HG03045 (cell line): Measurements from ENCODE around the gene GOLGA3.
"Not testable (repeated sequence)": the region's sequence is repeated elsewhere in the genome, so short reads cannot be mapped to it uniquely, and the experiment has no call there.

ENCODE experiments used
- ATAC-seq: cut with Tn5 transposase; IDR thresholded peaks from one replicate; pipeline ENCODE4 v1.9.1; 2021; ENCODE audit warnings: mild to moderate bottlenecking, moderate library complexity; ENCODE audit not compliant: unreplicated experiment

The GOLGA3 gene

DNA sequence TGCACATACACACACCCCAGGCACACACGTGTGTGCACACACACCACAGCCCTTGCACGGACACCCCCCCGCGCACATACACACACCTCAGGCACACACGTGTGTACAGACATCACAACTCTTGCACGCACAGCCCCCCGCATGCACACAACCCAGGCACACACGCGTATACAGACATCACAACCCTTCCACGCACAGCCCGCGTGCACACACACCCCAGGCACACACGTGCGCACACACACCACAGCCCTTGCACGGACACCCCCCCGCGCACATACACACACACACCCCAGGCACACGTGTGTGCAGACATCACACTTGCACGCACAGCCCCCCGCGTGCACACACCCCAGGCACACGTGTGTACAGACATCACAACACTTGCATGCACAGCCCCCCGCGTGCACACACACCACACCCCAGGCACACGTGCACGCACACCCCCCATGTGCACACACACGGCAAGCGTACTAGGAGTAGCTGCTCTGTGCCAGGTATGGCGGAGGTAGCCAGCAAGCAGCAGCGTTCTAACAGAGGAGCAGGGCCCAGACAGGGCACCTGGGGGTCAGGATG is 48.8 kb downstream of the GOLGA3 start:
- no peak for ATAC-seq

DNA sequence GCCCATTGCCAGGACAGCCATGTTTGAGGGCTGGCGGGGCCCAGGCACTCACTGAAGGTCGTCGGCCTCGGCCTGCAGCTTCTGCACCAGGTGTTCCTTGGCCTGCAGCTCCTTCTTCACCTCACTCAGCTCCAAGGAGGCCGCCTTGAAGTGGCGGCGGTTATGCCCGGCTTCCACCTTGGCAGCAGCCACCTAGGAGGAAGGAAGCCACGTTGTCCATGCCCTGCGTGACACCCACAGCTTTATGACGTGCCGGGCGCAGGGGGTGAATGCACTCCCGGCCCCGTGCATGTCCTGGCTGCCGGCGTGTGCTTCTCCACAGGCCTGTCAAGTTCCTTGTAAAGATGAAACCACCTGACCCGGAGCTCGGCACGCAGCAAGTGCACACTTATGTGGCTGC is 51.1 kb downstream of the GOLGA3 start:
- ATAC-seq, result no peak

DNA sequence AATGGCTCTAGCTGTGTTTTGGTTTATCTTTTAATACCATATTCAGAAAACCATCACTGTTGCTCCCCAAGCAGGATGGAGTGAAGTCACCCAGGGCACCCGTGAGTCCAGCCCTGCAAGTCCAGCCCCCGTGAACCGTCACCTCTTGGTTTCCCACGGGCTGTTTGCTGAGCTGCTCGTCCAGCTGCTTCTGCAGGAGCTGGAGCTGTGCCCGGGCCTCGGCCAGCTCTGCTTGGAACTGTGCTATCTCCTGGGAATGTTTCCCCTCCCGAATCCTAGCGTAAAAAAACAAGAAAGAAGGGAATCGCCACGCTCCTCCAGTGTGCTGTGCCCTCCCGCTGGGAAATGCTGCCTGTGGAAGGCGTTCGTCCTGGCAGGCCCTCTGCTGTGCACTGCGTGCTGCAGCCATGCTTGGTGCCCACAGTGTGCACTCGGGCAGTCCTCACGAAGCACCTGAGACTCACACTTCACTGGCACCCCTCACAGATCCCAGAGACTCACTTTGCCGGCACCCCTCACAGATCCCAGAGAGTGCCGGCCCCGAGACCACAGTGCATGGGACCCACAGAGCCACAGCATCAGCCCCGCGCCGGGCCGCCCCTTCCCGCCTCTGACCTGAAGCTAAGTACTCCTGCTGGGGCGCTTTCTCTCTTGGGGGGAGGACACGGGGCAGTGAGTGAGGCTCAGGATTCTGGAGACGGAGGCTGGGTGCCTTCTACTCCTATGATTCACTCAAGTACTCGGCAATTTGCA is 51.7 kb downstream of the GOLGA3 start:
- no peak for ATAC-seq

DNA sequence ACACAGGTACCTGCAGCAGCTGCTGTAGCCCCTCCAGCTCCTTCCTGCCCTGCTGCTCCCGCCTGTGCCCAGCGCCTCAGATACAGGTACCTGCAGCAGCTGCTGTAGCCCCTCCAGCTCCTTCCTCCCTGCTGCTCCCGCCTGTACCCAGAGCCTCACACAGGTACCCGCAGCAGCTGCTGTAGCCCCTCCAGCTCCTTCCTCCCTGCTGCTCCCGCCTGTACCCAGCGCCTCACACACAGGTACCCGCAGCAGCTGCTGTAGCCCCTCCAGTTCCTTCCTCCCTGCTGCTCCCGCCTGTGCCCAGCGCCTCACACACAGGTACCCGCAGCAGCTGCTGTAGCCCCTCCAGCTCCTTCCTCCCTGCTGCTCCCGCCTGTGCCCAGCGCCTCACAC is 52.4 kb downstream of the GOLGA3 start:
- not testable (repeated sequence) for ATAC-seq

DNA sequence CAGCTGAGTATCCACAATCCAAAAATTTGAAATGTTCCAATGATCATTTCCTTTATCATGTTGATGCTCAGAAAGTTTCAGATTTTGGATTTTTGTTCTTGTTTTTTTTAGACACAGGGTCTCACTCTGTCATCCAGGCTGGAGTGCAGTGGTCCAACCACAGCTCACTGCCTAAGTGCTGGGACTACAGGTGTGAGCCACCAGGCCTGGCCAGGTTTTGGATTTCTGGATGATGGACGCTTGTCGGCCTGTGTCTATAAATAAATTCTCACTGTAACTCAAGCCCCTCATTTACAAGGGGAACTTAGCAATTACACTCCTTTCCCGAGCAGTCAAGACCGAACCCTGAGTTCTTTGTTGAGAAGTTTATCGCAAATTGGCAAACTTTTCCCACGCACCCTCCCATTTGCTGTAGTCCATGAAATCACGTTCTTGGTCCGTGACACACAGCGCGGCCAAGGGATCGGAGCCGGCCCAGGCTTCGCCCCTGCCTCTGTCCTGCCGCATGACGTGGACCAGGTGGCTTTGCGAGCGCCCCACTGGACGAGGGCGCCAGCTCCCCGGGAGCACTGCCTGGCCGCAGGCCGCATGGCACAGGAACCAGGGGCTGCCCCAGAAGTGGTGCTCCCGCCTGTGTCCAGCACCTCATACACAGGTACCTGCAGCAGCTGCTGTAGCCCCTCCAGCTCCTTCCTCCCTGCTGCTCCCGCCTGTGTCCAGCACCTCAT is 53.0 kb downstream of the GOLGA3 start:
- no peak for ATAC-seq

DNA sequence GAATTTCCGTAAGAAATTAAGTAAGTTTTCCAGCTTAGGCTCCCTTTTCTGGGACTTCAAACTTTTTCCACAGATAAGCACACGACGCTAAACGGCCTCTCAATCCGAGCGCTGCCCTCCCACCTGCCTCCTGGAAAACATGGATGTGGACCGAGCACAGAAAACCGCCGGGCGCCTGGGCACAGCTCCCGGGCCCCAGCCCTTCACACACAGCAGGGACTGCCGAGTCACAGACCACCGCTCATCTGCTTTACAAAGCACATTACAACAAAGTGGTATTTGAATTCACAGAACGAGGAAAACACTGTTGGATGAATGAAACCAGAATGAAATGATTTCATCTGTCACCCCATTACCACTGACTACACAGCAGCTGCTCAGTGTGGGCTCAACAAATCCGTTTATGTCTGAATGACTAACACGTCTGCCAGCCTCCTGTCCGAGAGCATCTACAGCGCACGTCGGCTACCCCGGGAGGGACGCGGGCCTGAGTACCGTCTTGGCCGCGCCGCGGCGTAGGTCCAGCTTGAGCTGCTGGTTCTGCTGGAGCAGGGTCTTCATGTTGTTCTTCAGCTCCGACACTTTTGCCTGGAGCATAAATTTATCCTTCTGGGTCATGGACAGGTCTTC is 53.9 kb downstream of the GOLGA3 start:
- no peak for ATAC-seq

DNA sequence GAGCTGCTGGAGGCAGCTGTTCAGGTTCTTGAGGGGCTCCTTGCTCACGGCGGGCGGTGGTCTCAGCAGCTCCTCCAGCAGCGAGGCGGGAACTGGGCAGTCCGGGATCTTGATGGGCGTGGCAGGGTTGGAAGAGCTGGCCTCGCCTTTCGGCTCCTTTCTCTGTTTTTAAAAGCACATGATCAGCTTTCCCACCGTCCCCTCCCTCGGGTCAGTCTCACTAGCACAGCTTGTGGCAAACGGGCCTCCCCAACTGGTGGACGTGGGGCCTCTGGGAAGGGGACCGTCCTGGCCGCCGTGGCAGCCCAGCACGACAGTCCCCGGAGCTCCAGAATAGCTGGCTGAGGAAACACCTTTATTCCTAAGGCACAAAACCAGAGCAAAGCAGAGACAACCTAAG is 54.5 kb downstream of the GOLGA3 start:
- ATAC-seq, result no peak

DNA sequence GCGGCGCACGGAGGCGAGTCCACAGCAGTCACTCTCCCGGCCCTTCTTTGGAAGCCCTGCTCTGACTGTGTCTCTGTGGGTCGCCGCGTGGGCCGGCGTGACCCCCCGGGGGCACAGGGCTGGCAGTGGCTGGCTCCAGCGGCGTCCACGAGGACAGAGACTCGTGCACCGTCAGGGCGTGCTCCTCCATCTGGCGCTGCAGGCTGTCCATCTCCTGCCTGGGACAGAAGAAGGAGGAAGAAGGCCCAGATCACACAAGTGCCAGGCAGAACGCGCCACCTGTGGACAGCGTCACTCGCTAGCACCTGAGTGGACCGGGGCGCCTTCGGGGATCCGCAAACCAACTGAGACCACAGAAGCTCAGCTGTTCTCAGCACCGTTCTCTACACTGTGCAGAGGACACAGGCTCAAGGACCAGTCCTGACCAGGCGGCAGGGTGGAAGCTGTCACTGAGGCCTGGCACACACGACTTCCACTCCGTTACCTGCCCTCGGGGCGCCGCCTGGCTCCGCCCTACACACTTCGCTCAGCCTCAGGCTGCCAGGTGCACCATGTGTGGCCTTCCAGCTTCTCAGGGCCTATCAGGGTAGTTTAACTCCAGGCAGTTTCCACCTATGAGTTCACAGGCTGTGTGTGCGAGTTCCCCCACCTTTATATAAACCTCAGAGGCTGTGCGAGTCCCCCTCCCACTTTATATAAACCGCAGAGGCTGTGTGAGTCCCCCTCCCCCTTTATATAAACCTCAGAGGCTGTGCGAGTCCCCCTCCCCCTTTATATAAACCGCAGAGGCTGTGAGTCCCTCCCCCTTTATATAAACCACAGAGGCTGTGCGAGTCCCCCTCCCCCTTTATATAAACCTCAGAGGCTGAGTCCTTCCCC is 55.4 kb downstream of the GOLGA3 start:
- no peak for ATAC-seq

DNA sequence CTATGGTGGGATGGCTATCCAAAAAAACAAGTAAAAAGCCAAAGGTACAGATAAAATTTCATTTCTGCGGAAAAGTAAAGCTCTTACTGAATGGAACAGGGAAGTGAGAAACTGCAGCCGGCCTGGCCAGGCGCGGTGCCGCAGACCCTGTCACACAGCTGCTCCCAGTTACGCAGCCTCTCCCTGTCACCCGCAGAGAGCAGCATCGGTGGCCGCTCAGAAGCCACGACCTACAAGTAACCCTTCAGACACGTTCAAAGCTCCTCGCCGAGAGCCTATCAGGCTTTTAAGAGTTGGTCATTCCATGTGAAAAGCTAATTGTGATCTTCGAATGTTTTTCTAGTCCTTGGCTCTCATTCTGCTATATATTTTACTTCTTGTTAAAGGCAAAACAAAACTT is 56.1 kb downstream of the GOLGA3 start:
- peak; percentile 52 for ATAC-seq

DNA sequence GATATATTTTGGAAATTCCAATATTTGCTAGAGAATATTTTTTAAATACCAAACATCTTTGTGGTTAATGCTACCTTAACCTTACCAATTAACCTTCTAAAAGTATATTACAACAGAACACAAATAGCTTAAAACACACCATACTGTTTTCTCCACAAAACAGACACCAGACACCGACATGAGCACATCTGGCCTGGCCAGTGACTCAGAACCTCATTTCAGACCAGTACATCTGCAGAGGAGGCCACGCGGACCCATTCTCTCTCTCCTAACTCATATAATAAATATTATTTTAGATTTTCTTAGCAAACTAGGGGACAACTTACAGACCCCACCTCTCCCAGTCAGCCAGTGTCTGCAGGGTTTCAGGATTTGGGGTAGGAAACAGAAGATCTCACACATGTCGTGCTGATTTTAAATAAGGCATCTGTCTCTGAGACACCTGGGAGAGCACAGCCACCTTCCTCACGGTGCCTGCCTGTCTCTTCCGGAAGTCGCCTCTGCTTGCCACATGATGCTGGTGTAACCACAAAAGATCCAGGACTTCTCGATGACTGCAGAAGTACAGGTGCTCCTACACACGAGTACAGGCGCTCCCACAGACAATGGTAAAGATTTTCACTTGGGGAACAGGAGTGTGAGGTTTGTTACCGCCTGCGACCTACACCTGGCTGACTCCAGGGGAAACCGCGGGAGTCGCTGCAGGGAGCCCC is 57.4 kb downstream of the GOLGA3 start:
- no peak for ATAC-seq

DNA sequence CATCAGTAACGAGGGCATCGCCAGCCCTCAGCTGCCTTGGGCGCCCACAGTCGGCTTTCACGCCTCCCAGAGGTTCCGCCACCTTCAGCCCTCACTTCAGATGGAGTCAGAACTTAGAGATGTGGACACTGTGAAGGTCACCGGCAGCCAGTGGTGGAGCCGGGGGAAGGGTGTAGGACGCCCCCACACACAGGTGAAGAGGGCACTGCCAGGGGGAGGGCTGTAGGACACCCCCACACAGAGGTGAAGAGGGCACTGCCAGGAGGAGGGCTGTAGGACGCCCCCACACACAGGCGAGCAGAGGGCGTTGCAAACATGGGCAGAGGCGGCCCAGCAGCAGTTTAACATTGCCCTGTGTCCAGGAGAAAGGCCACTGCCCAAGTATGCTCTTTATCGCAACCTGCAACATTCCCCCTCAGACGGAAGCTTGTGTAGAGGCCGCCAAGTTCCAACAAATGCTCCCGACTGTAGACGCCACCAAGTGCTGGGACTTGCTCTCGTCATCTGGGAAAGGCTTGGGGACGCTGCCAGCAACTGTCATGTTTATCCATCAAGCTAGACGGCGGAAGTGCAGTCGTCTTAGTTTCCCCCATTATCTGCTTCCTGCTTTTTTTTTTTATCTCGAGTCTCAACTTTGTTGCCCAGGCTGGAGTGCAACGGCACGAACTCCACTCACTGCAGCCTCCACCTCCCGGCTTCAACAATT is 62.1 kb downstream of the GOLGA3 start:
- no peak for ATAC-seq

DNA sequence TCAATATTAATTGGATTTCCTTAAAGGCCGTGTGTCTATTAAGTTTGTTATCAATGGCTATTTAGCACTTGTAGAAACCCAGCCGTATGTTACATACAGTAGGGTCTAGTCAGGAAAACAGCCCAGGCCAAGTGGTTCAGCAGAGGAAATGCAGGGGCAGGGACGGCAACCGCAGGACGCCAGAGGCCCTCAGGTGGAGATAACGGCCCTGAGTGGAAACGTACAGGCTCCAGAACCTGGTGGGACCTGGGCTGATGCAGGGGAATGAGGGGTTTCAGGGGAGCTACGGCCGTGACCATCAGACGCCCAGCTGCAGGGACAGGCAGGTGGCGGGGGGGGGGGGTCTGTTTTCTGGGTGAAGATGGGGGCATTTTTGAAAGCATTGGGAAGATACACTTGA is 63.3 kb downstream of the GOLGA3 start:
- no peak for ATAC-seq

DNA sequence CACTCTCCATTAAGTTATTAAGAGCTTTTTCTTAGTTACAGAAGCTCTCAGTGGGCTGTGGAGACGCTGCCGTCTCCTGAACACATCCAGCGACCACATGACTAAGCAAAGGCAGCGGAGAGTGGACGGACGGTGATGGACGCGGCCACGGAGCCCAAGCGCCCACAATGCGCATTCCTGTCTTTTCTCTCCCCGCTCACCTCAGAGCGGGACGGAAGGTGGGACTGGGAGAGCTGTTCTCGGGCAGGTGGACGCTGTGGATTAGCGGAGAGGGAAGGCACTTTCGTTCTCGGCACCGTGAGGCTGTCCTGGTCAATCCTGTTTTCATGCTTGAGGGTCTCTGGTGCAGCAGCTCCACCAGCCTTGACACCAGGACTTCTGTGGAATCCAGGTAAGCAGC is 64.4 kb downstream of the GOLGA3 start:
- no peak for ATAC-seq

DNA sequence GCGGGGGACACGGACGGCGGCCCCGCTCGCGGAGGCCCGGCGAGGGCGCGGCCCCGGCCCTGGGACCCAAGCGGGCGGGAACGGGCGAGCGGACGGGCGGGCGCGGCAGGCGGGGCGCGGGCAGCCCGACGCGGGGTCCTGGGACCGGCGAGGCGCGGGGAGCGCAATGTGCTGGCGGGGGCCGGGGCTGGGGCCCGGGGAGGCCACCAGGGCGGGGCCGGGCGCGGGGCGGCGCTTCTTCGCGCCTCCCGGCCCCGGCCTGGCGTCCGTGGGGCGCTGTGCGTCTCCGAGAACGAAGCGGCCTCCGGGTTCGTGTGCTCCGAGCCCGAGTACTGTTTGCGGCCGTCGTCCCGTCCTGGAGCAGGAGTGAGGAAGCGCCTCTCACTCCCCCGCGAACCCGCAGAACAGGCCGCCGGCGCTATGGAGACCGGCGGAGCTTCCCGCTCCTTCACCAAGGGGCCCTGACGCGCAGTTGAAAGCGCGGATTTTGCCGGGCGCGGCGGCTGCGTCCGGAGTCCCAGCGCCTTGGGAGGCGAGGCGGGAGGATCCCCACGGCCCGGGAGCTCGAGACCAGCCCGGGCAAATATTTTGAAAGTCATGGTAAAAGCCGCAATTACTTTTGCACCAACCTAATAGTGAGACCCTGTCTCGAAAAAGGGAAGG is 66.6 kb downstream of the GOLGA3 start:
- peak; percentile 67 for ATAC-seq

DNA sequence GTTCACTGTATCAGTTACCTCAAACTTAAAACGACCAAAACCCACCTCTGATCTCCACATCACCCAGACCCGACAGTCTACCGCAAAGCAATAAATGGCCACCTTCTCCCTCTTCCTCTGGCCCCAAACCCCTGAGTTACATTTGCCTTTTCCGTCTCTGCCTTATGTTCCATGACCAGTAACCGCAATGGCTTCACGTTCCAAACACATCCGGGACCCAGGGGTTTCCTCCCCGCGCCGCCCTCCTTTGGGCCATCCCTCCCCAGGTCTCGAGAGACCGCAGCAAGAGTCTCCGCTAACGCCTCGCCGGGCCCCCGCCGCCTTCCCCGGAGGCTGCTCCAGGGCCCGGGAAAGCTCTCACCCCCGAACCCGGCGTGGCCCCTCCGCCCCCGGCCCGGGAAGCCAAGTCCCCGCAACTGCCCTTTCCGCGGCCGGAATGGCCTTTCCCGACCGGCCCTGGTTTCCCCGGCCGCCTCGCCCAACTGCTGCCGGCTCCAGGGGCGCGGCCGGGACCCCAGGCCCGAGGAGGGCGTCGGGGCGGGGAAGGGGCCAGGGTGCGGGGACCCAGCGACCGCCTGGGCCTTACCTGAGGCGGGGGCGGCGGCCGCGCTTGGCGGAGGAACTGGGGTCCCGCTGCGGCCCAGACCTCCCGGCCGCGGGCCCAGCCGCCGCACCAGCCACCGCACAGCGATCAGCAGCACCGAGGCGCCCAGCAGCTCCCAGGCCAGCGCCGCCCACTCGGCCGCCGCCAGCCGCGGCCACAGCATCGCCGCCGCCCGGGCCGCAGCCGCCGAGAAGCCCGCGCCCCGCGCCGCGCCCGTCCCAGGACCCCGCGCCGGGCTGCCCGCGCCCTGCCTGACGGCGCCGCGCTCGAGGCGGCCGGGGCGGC is 67.4 kb downstream of the GOLGA3 start, which contains the start of gene ANKLE2:
Gene ANKLE2 (minus strand): TSS at position 801 of the 889 bp plus-strand sequence. CDS start 34 bp downstream, at position 767.
- peak; percentile 31 for ATAC-seq

DNA sequence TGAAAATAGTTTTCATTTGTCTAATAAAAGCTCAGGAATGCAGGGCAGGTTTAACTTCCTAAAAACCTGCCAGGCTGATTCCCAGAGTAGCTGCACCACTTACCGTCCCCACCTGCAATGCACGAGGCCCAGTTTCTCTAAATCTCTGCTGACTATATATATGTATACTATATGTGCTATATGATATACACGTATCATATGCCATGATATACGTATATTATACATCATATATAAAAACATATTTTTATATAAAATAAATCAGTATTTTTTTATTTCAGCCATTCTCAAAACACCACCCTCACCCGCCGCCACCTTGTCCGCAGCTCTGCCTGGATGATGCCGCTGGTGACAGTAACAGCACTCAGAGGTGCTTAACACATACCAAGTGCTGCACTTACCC is 69.3 kb downstream of the GOLGA3 start:
- ATAC-seq, result no peak

DNA sequence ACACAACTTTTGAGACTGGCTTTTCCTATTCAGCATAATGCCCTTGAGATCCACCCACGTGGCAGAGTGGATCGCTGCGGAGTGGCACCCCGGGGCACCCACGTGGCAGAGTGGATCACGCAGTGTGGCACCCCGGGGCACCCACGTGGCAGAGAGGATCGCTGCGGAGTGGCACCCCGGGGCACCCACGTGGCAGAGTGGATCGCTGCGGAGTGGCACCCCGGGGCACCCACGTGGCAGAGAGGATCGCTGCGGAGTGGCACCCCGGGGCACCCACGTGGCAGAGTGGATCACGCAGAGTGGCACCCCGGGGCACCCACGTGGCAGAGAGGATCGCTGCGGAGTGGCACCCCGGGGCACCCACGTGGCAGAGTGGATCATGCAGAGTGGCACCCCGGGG is 69.8 kb downstream of the GOLGA3 start:
- ATAC-seq, result not testable (repeated sequence)
